H1 (cell line): Measurements from ENCODE around the gene EIF2S1. TPM values are rescaled to one million over a fixed set of nuclear protein-coding genes. Genes with fewer than 3 reads are reported as not detected.

ENCODE experiments used
- CEBPB ChIP-seq: IDR thresholded peaks from 2 replicates; pipeline ENCODE4 v1.6.1; 2012; ENCODE audit warnings: low read depth, low read length
- EGR1 ChIP-seq: IDR thresholded peaks from 2 replicates; pipeline ENCODE4 v1.6.1; 2011; ENCODE audit warnings: low read depth, low read length, borderline replicate concordance
- JUND ChIP-seq: IDR thresholded peaks from 2 replicates; pipeline ENCODE4 v1.6.1; 2011; ENCODE audit warnings: mild to moderate bottlenecking, improper control_type of control experiment, low read length
- RAD21 ChIP-seq, 2 experiments: IDR thresholded peaks in 1 of 2; conservative IDR thresholded peaks in 1 of 2; 2 replicates each; pipeline ENCODE4 v1.6.1; 2011; ENCODE audit warnings: low read depth in 2 of 2, low read length in 2 of 2, improper control_type of control experiment in 1 of 2, inconsistent platforms in 1 of 2, mild to moderate bottlenecking in 1 of 2, moderate library complexity in 1 of 2
- SP2 ChIP-seq: IDR thresholded peaks from 2 replicates; pipeline ENCODE4 v1.6.1; 2012; ENCODE audit warnings: mild to moderate bottlenecking, low read length, inconsistent platforms
- TAF7 ChIP-seq: optimal IDR thresholded peaks from 2 replicates; pipeline ENCODE3; 2011; ENCODE audit warnings: low read depth, mild to moderate bottlenecking, inconsistent platforms, low read length, moderate library complexity, borderline replicate concordance
- YY1 ChIP-seq: IDR thresholded peaks from 2 replicates; pipeline ENCODE4 v1.6.1; 2011; ENCODE audit warnings: low read depth, mild to moderate bottlenecking, low read length
- polyA plus RNA-seq, 7 experiments: library from polyadenylated mRNA; depleted of rRNA in 3 of 7; stranded (reverse) in 5 of 7; unstranded in 2 of 7; fragments of >200 nt in 5 of 7; fragments of 200-250 nt in 2 of 7; gene quantifications; 1 replicate in 5 of 7; 2 replicates in 1 of 7; 4 replicates in 1 of 7; pipeline versions ENCODE4 v1.2.1 to v1.2.3, GENCODE V29; 2011 to 2013; ENCODE audit warnings: missing spikeins in 2 of 7, mixed read lengths in 2 of 7
- total RNA-seq: library from RNA; stranded (reverse); fragmentation: NEBNext Ultra II Directional; extraction: Animal tissue kit (Norgen Biotek cat#: 25700); gene quantifications from 2 replicates; pipeline ENCODE4 v1.2.1, GENCODE V29; 2021
- TF ChIP-seq, protein P1 (sequence below): fragments of 300-600 bp; sonication (generic); IDR thresholded peaks from 2 replicates; pipeline ENCODE4 v1.7.1; 2012; ENCODE audit warnings: low read length, moderate library complexity, mild to moderate bottlenecking, inconsistent platforms; ENCODE audit not compliant: insufficient replicate concordance
- TF ChIP-seq, protein P2 (sequence below): IDR thresholded peaks from 2 replicates; pipeline ENCODE4 v1.6.1; 2012; ENCODE audit warnings: inconsistent platforms
- TF ChIP-seq, protein P3 (sequence below): IDR thresholded peaks from 2 replicates; pipeline ENCODE4 v1.6.1; 2011; ENCODE audit warnings: low read length, improper control_type of control experiment

EIF2S1 gene
- total and polyA plus RNA-seq, 2 of the 8 experiments (the other 6 are each of a cell fraction or from before 2014, with no cell fraction given) = 35.1 to 146 TPM

DNA sequence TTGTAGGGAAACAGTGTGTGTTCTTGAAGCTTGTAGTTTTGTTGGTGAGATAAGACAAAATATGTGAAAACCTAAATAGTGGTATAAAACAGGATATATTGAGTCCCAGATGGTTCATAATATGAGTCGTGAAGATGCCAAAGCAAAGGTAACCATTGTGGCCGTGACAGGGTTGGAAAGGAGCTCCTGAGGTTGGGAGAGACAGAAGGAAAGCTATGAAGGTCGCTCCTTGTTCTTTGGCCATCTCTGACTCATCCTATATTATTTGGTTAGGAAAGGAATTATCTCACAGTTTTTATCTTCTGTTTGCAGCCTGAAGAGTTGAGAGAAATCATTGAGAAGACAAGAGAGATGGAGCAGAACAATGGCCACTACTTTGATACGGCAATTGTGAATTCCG, 27.7 kb upstream of the EIF2S1 start (continued):
- TF ChIP-seq, protein P1, sequence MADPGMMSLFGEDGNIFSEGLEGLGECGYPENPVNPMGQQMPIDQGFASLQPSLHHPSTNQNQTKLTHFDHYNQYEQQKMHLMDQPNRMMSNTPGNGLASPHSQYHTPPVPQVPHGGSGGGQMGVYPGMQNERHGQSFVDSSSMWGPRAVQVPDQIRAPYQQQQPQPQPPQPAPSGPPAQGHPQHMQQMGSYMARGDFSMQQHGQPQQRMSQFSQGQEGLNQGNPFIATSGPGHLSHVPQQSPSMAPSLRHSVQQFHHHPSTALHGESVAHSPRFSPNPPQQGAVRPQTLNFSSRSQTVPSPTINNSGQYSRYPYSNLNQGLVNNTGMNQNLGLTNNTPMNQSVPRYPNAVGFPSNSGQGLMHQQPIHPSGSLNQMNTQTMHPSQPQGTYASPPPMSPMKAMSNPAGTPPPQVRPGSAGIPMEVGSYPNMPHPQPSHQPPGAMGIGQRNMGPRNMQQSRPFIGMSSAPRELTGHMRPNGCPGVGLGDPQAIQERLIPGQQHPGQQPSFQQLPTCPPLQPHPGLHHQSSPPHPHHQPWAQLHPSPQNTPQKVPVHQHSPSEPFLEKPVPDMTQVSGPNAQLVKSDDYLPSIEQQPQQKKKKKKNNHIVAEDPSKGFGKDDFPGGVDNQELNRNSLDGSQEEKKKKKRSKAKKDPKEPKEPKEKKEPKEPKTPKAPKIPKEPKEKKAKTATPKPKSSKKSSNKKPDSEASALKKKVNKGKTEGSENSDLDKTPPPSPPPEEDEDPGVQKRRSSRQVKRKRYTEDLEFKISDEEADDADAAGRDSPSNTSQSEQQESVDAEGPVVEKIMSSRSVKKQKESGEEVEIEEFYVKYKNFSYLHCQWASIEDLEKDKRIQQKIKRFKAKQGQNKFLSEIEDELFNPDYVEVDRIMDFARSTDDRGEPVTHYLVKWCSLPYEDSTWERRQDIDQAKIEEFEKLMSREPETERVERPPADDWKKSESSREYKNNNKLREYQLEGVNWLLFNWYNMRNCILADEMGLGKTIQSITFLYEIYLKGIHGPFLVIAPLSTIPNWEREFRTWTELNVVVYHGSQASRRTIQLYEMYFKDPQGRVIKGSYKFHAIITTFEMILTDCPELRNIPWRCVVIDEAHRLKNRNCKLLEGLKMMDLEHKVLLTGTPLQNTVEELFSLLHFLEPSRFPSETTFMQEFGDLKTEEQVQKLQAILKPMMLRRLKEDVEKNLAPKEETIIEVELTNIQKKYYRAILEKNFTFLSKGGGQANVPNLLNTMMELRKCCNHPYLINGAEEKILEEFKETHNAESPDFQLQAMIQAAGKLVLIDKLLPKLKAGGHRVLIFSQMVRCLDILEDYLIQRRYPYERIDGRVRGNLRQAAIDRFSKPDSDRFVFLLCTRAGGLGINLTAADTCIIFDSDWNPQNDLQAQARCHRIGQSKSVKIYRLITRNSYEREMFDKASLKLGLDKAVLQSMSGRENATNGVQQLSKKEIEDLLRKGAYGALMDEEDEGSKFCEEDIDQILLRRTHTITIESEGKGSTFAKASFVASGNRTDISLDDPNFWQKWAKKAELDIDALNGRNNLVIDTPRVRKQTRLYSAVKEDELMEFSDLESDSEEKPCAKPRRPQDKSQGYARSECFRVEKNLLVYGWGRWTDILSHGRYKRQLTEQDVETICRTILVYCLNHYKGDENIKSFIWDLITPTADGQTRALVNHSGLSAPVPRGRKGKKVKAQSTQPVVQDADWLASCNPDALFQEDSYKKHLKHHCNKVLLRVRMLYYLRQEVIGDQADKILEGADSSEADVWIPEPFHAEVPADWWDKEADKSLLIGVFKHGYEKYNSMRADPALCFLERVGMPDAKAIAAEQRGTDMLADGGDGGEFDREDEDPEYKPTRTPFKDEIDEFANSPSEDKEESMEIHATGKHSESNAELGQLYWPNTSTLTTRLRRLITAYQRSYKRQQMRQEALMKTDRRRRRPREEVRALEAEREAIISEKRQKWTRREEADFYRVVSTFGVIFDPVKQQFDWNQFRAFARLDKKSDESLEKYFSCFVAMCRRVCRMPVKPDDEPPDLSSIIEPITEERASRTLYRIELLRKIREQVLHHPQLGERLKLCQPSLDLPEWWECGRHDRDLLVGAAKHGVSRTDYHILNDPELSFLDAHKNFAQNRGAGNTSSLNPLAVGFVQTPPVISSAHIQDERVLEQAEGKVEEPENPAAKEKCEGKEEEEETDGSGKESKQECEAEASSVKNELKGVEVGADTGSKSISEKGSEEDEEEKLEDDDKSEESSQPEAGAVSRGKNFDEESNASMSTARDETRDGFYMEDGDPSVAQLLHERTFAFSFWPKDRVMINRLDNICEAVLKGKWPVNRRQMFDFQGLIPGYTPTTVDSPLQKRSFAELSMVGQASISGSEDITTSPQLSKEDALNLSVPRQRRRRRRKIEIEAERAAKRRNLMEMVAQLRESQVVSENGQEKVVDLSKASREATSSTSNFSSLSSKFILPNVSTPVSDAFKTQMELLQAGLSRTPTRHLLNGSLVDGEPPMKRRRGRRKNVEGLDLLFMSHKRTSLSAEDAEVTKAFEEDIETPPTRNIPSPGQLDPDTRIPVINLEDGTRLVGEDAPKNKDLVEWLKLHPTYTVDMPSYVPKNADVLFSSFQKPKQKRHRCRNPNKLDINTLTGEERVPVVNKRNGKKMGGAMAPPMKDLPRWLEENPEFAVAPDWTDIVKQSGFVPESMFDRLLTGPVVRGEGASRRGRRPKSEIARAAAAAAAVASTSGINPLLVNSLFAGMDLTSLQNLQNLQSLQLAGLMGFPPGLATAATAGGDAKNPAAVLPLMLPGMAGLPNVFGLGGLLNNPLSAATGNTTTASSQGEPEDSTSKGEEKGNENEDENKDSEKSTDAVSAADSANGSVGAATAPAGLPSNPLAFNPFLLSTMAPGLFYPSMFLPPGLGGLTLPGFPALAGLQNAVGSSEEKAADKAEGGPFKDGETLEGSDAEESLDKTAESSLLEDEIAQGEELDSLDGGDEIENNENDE = no peak
- TF ChIP-seq CEBPB (no peak), SP2 (no peak), YY1 (no peak), JUND (no peak), EGR1 (no peak), TAF7 (no peak), RAD21 (IDR thresholded peaks at IDR 0.05 in 1 of 2, conservative IDR thresholded peaks at IDR 0.05 in 1 of 2; ENCODE audit: low read depth in 2 of 2, low read length in 2 of 2) (no peak)
- TF ChIP-seq, protein P2, sequence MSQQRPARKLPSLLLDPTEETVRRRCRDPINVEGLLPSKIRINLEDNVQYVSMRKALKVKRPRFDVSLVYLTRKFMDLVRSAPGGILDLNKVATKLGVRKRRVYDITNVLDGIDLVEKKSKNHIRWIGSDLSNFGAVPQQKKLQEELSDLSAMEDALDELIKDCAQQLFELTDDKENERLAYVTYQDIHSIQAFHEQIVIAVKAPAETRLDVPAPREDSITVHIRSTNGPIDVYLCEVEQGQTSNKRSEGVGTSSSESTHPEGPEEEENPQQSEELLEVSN = no peak
- TF ChIP-seq, protein P3, sequence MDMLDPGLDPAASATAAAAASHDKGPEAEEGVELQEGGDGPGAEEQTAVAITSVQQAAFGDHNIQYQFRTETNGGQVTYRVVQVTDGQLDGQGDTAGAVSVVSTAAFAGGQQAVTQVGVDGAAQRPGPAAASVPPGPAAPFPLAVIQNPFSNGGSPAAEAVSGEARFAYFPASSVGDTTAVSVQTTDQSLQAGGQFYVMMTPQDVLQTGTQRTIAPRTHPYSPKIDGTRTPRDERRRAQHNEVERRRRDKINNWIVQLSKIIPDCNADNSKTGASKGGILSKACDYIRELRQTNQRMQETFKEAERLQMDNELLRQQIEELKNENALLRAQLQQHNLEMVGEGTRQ = no peak
